Loucy (cell line): ENCODE measurements around the gene LRRC4C.

Experiments
- H2AFZ ChIP-seq: fragments of 200-600 bp; sonication (generic); 2 replicates; pipeline ENCODE4 v1.6.0; 2016; ENCODE audit warnings: antibody characterized with exemption, mild to moderate bottlenecking, low read length, moderate library complexity
- H3F3A ChIP-seq: fragments of 200-600 bp; 2 replicates; pipeline ENCODE4 v1.6.0; 2016; ENCODE audit warnings: antibody characterized with exemption, low read depth, mild to moderate bottlenecking
- H3K27me3 ChIP-seq: fragments of 200-600 bp; sonication (generic); 2 replicates; pipeline ENCODE4 v1.6.1; 2014; ENCODE audit warnings: low read length, mild to moderate bottlenecking; ENCODE audit not compliant: insufficient read depth, poor library complexity, severe bottlenecking
- H3K36me3 ChIP-seq: fragments of 200-600 bp; sonication (generic); 2 replicates; pipeline ENCODE4 v1.6.1; 2016; ENCODE audit warnings: low read length; ENCODE audit not compliant: insufficient read depth
- H3K4me1 ChIP-seq: fragments of 200-600 bp; sonication (generic); 2 replicates; pipeline ENCODE4 v1.5.1; 2014; ENCODE audit warnings: low read length, mild to moderate bottlenecking; ENCODE audit not compliant: insufficient read depth, poor library complexity, severe bottlenecking
- H3K4me2 ChIP-seq: fragments of 200-600 bp; sonication (generic); 2 replicates; pipeline ENCODE4 v1.6.0; 2014; ENCODE audit warnings: antibody characterized with exemption, low read length, low read depth, mild to moderate bottlenecking; ENCODE audit not compliant: poor library complexity, severe bottlenecking
- H3K4me3 ChIP-seq: fragments of 200-600 bp; sonication (generic); 2 replicates; pipeline ENCODE4 v1.5.1; 2014; ENCODE audit warnings: low read length, mild to moderate bottlenecking, mixed read lengths; ENCODE audit not compliant: poor library complexity, severe bottlenecking
- H3K79me2 ChIP-seq: fragments of 200-600 bp; sonication (generic); 2 replicates; pipeline ENCODE4 v1.6.1; 2014; ENCODE audit warnings: low read length; ENCODE audit not compliant: insufficient read depth
- H3K9ac ChIP-seq: fragments of 200-600 bp; sonication (generic); 2 replicates; pipeline ENCODE4 v1.6.0; 2014; ENCODE audit warnings: mild to moderate bottlenecking, low read depth, low read length, moderate library complexity; ENCODE audit not compliant: poor library complexity, severe bottlenecking
- H3K9me2 ChIP-seq: fragments of 200-600 bp; sonication (generic); replicated peaks from 2 replicates; pipeline ENCODE4 v1.6.1; 2016; ENCODE audit warnings: low read depth, low read length, mixed read lengths
- H3K9me3 ChIP-seq: fragments of 200-600 bp; sonication (generic); 2 replicates; pipeline ENCODE4 v1.6.1; 2014; ENCODE audit warnings: mild to moderate bottlenecking, antibody characterized with exemption, low read length, low read depth; ENCODE audit not compliant: insufficient read depth
- H4K20me1 ChIP-seq: fragments of 200-600 bp; sonication (generic); 2 replicates; pipeline ENCODE4 v1.6.0; 2014; ENCODE audit warnings: antibody characterized with exemption, low read length, mild to moderate bottlenecking; ENCODE audit not compliant: insufficient read depth, poor library complexity, severe bottlenecking
- CTCF ChIP-seq: fragments of 200-600 bp; sonication (generic); conservative IDR thresholded peaks from 2 replicates; pipeline ENCODE4 v1.5.1; 2014; ENCODE audit warnings: mild to moderate bottlenecking, antibody characterized with exemption, low read length
- EZH2phosphoT487 ChIP-seq: fragments of 200-600 bp; IDR thresholded peaks from 2 replicates; pipeline ENCODE4 v1.6.1; 2018; ENCODE audit warnings: antibody characterized with exemption, mild to moderate bottlenecking, moderate library complexity, borderline replicate concordance

The LRRC4C gene

GRCh38 chr11:40190294-40190693 is 1269.2 kb downstream of the LRRC4C start:
- Histone ChIP-seq H3K4me1 (no peaks in the 10 kb centered on the region), H3K9me2 (no peaks in the 10 kb centered on the region), H3K9ac (no peak overlapping the region), H4K20me1 (no peaks in the 10 kb centered on the region), H3K4me3 (no peak overlapping the region), H3K27me3 (no peaks in the 10 kb centered on the region), H3K79me2 (no peaks in the 10 kb centered on the region), H2AFZ (no peak overlapping the region), H3K9me3 (no peaks in the 10 kb centered on the region), H3K4me2 (no peak overlapping the region), H3F3A (no peaks in the 10 kb centered on the region), H3K36me3 (no peaks in the 10 kb centered on the region)
- TF ChIP-seq CTCF (no peak), EZH2phosphoT487 (no peak)

- no peak overlapping the region for H3K4me2 ChIP-seq
- no peaks in the 10 kb centered on the region for H3K79me2 ChIP-seq
- H3K27me3 ChIP-seq = no peaks in the 10 kb centered on the region
- no peaks in the 10 kb centered on the region for H3K9me3 ChIP-seq
- no peak overlapping the region for H3K9ac ChIP-seq
- H3K4me3 ChIP-seq = no peak overlapping the region
- H3K9me2 ChIP-seq = no peaks in the 10 kb centered on the region
- H2AFZ ChIP-seq = no peak overlapping the region
- no peaks in the 10 kb centered on the region for H3K36me3 ChIP-seq
- no peaks in the 10 kb centered on the region for H3K4me1 ChIP-seq
- TF ChIP-seq EZH2phosphoT487 (no peak), CTCF (no peak)
- H3F3A ChIP-seq = no peaks in the 10 kb centered on the region
- H4K20me1 ChIP-seq = no peaks in the 10 kb centered on the region
Measured at GRCh38 chr11:40188848-40189247, 1270.6 kb downstream of the LRRC4C start.

DNA sequence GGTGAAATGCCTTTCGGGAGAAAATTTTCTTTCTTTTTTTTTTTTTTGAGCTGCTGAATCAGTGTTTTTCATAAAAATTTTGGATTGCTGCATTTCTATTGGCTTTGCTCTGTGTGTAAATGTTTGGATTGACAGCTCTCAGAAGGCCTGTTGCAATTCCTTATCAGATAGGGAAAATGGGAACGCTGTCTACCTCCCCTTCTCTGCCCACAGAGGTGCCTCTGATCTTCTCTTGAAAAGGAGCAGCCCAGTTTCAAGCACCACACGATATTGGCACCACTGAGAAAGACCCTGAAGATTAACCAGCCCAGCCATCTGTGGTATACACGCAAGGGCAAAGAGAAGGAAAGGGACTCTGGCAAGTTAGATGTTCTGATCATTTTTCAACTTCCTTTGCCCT is 1272.2 kb downstream of the LRRC4C start:
- no peak overlapping the region for H3K4me2 ChIP-seq
- TF ChIP-seq CTCF = no peak
- no peak for TF ChIP-seq EZH2phosphoT487
- H3K9ac ChIP-seq = no peak overlapping the region
- no peaks in the 10 kb centered on the region for H3K9me3 ChIP-seq
- H3K27me3 ChIP-seq = no peaks in the 10 kb centered on the region
- no peaks in the 10 kb centered on the region for H3K36me3 ChIP-seq
- H2AFZ ChIP-seq = no peak overlapping the region
- H4K20me1 ChIP-seq = no peaks in the 10 kb centered on the region
- H3K79me2 ChIP-seq = no peaks in the 10 kb centered on the region
- no peaks in the 10 kb centered on the region for H3K9me2 ChIP-seq
- no peaks in the 10 kb centered on the region for H3K4me1 ChIP-seq
- H3K4me3 ChIP-seq = no peak overlapping the region
- H3F3A ChIP-seq = no peaks in the 10 kb centered on the region
